Fibroblast of lung (primary cell): ENCODE results near the gene SLC44A1. TPM values are rescaled to one million over a fixed set of nuclear protein-coding genes. Genes with fewer than 3 reads are reported as not detected.

Source experiments
- DNase-seq, 2 donors: peaks; one replicate each; pipeline versions ENCODE4 v3.0.0 to v3.0.0-alpha.2; 2010; ENCODE audit warnings: low read depth in 2 of 2
- H2AFZ ChIP-seq: 2 replicates; pipeline ENCODE4 v1.5.1; 2012; ENCODE audit warnings: low read length, control low read depth, inconsistent platforms
- H3K27ac ChIP-seq: 2 replicates; pipeline ENCODE4 v1.5.1; 2011; ENCODE audit warnings: low read length, control low read depth; ENCODE audit not compliant: insufficient read depth
- H3K27me3 ChIP-seq: 2 replicates; pipeline ENCODE4 v1.5.1; 2011; ENCODE audit warnings: mild to moderate bottlenecking, low read length; ENCODE audit not compliant: control insufficient read depth, insufficient read depth
- H3K36me3 ChIP-seq: 2 replicates; pipeline ENCODE4 v1.5.1; 2011; ENCODE audit warnings: low read length; ENCODE audit not compliant: control insufficient read depth, insufficient read depth
- H3K4me1 ChIP-seq: 2 replicates; pipeline ENCODE4 v1.5.1; 2011; ENCODE audit warnings: low read length; ENCODE audit not compliant: control insufficient read depth, insufficient read depth; ENCODE audit errors: extremely low read depth
- H3K4me2 ChIP-seq: 2 replicates; pipeline ENCODE4 v1.5.1; 2011; ENCODE audit warnings: low read length, control low read depth; ENCODE audit not compliant: insufficient read depth; ENCODE audit errors: extremely low read depth
- H3K4me3 ChIP-seq, 4 experiments: fragments of 200-600 bp in 1 of 4; sonication (generic) in 1 of 4; replicated peaks in 1 of 4; 2 replicates each; pipeline ENCODE4 v1.5.1; 2011 to 2016; ENCODE audit warnings: low read length in 4 of 4, low read depth in 3 of 4, mild to moderate bottlenecking in 3 of 4, control low read depth in 2 of 4, inconsistent platforms in 1 of 4, mixed read lengths in 1 of 4; ENCODE audit not compliant: insufficient read depth in 1 of 4; ENCODE audit errors: control extremely low read depth in 1 of 4
- H3K79me2 ChIP-seq: 2 replicates; pipeline ENCODE4 v1.5.1; 2012; ENCODE audit warnings: mild to moderate bottlenecking, low read length, inconsistent platforms; ENCODE audit not compliant: control insufficient read depth, insufficient read depth
- H3K9ac ChIP-seq: 2 replicates; pipeline ENCODE4 v1.5.1; 2011; ENCODE audit warnings: mild to moderate bottlenecking, low read length, control low read depth; ENCODE audit not compliant: insufficient read depth
- H3K9me3 ChIP-seq: 2 replicates; pipeline ENCODE4 v1.5.1; 2012; ENCODE audit warnings: low read depth, low read length; ENCODE audit not compliant: control insufficient read depth, insufficient read depth
- H4K20me1 ChIP-seq: 2 replicates; pipeline ENCODE4 v1.5.1; 2011; ENCODE audit warnings: low read length; ENCODE audit not compliant: control insufficient read depth, insufficient read depth; ENCODE audit errors: extremely low read depth
- CTCF ChIP-seq, 2 donors: IDR thresholded peaks in 1 of 2; conservative IDR thresholded peaks in 1 of 2; 1 replicate in 1 of 2; 2 replicates in 1 of 2; pipeline ENCODE4 v1.5.1; 2011 to 2012; ENCODE audit warnings: low read length in 2 of 2, control low read depth in 1 of 2, inconsistent platforms in 1 of 2, low read depth in 1 of 2, mild to moderate bottlenecking in 1 of 2
- EZH2 ChIP-seq: IDR thresholded peaks from 2 replicates; pipeline ENCODE4 v1.5.1; 2012; ENCODE audit warnings: low read length, control low read depth, mild to moderate bottlenecking; ENCODE audit errors: missing control alignments
- polyA plus RNA-seq, 2 donors: library from polyadenylated mRNA; depleted of rRNA in 1 of 2; stranded (reverse) in 1 of 2; unstranded in 1 of 2; fragments of >200 nt; gene quantifications; 2 replicates each; pipeline ENCODE4 v1.2.1, GENCODE V29; 2011 to 2012; ENCODE audit warnings: missing spikeins in 1 of 2
- total RNA-seq: library from RNA; depleted of rRNA; stranded (reverse); fragments of >200 nt; gene quantifications from 2 replicates; pipeline ENCODE4 v1.2.1, GENCODE V29; 2014

SLC44A1 gene
- total and polyA plus RNA-seq, 2 donors (not counting 1 experiment from before 2014, with no cell fraction given) = 35.9 to 54.2 TPM

GRCh38 chr9:105341434-105342146, 97.1 kb downstream of the SLC44A1 start:
- Histone ChIP-seq H3K9ac (no peak overlapping the region), H3K27ac (no peak overlapping the region), H3K27me3 (no peaks in the 10 kb centered on the region), H3K36me3 (no peaks in the 10 kb centered on the region), H2AFZ (no peak overlapping the region), H3K79me2 (no peaks in the 10 kb centered on the region), H4K20me1 (no peaks in the 10 kb centered on the region), H3K4me3 (peak overlapping the region in 1 of 4 experiments; percentile 35), H3K4me1 (no peaks in the 10 kb centered on the region), H3K4me2 (peak overlapping the region; percentile 69), H3K9me3 (no peaks in the 10 kb centered on the region)
- peak; percentile 23 to 70 for DNase-seq
- TF ChIP-seq EZH2 (no peak), CTCF (conservative IDR thresholded peaks at IDR 0.05 in 1 of 2, IDR thresholded peaks at IDR 0.05 in 1 of 2; ENCODE audit: low read depth in 1 of 2, low read length in 2 of 2) (no peak)

GRCh38 chr9:105342147-105342505, 97.7 kb downstream of the SLC44A1 start:
- no peaks in the 10 kb centered on the region for H3K36me3 ChIP-seq
- no peak for DNase-seq
- H3K27ac ChIP-seq = no peak overlapping the region
- H3K4me2 ChIP-seq = peak overlapping the region; percentile 69
- H3K9me3 ChIP-seq = no peaks in the 10 kb centered on the region
- H3K4me3 ChIP-seq = peak overlapping the region in 1 of 4 experiments; percentile 35
- no peaks in the 10 kb centered on the region for H3K4me1 ChIP-seq
- H3K79me2 ChIP-seq = no peaks in the 10 kb centered on the region
- H2AFZ ChIP-seq = peak overlapping the region; percentile 26
- TF ChIP-seq EZH2 (no peak), CTCF (conservative IDR thresholded peaks at IDR 0.05 in 1 of 2, IDR thresholded peaks at IDR 0.05 in 1 of 2; ENCODE audit: low read depth in 1 of 2, low read length in 2 of 2) (no peak)
- no peak overlapping the region for H3K9ac ChIP-seq
- no peaks in the 10 kb centered on the region for H4K20me1 ChIP-seq
- H3K27me3 ChIP-seq = no peaks in the 10 kb centered on the region

GRCh38 chr9:105344283-105344682, 99.8 kb downstream of the SLC44A1 start:
- no peaks in the 10 kb centered on the region for H3K79me2 ChIP-seq
- DNase-seq = peak in 1 of 2 donors; percentile 18
- no peak overlapping the region for H3K9ac ChIP-seq
- H3K4me2 ChIP-seq = no peak overlapping the region
- no peak overlapping the region for H2AFZ ChIP-seq
- H3K4me3 ChIP-seq = no peak overlapping the region
- H3K9me3 ChIP-seq = no peaks in the 10 kb centered on the region
- H3K36me3 ChIP-seq = no peaks in the 10 kb centered on the region
- H3K27ac ChIP-seq = no peak overlapping the region
- H3K4me1 ChIP-seq = no peaks in the 10 kb centered on the region
- no peaks in the 10 kb centered on the region for H4K20me1 ChIP-seq
- TF ChIP-seq CTCF (conservative IDR thresholded peaks at IDR 0.05 in 1 of 2, IDR thresholded peaks at IDR 0.05 in 1 of 2; ENCODE audit: low read depth in 1 of 2, low read length in 2 of 2) (no peak), EZH2 (no peak)
- H3K27me3 ChIP-seq = no peaks in the 10 kb centered on the region
